Astrocyte of the spinal cord (primary cell): ENCODE results near the gene DLG3.

Experiments
- DNase-seq: peaks from one replicate; pipeline ENCODE4 v3.0.0; 2011; ENCODE audit warnings: low read depth, low spot score
- H3K4me3 ChIP-seq: 2 replicates; pipeline ENCODE4 v1.5.1; 2011; ENCODE audit warnings: low read depth, mild to moderate bottlenecking, low read length, moderate library complexity
- in situ Hi-C: cut with HindIII; loops from 2 replicates; pipeline ENCODE4 v1.10.0; 2017; ENCODE audit warnings: low sequenced_read_pairs
- TF ChIP-seq, protein P1 (sequence below): IDR thresholded peaks from 2 replicates; pipeline ENCODE4 v1.5.1; 2012; ENCODE audit warnings: low read depth, mild to moderate bottlenecking, low read length, inconsistent platforms

The DLG3 gene

GRCh38 chrX:70554523-70554922 is 109.9 kb downstream of the DLG3 start:
- no peak for DNase-seq
- in situ Hi-C loops: no loop called here
- H3K4me3 ChIP-seq: no peak overlapping the region
- TF ChIP-seq, protein P1, sequence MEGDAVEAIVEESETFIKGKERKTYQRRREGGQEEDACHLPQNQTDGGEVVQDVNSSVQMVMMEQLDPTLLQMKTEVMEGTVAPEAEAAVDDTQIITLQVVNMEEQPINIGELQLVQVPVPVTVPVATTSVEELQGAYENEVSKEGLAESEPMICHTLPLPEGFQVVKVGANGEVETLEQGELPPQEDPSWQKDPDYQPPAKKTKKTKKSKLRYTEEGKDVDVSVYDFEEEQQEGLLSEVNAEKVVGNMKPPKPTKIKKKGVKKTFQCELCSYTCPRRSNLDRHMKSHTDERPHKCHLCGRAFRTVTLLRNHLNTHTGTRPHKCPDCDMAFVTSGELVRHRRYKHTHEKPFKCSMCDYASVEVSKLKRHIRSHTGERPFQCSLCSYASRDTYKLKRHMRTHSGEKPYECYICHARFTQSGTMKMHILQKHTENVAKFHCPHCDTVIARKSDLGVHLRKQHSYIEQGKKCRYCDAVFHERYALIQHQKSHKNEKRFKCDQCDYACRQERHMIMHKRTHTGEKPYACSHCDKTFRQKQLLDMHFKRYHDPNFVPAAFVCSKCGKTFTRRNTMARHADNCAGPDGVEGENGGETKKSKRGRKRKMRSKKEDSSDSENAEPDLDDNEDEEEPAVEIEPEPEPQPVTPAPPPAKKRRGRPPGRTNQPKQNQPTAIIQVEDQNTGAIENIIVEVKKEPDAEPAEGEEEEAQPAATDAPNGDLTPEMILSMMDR: no peak

DNA sequence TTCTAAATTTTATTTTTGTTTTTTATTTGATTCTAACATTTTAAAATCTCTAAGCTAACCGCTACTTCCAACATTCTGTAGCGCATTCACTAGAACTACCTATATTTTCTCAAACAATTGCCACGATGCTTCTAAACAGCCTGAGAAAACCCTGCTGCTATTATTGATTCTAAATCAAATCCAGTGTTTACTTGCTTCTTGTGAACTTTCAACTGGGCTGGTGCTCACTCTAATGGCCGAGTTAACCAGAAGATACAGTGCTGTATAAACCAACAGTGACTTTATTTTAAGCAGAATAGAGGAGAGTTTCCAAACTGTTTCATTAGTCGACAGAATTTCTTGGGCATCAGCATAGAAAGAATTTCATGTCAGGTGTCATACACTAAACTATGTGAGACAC is 110.3 kb downstream of the DLG3 start:
- TF ChIP-seq, protein P1: no peak
- in situ Hi-C loops: no loop called here
- no peak for DNase-seq
- no peak overlapping the region for H3K4me3 ChIP-seq
